NT2/D1 (cell line): ENCODE results near the gene IL19.

Experiments
- SUZ12 ChIP-seq: IDR thresholded peaks from 2 replicates; pipeline ENCODE4 v1.6.1; 2011; ENCODE audit not compliant: insufficient read length, insufficient read depth; ENCODE audit errors: extremely low read depth
- YY1 ChIP-seq: IDR thresholded peaks from 2 replicates; pipeline ENCODE4 v1.6.1; 2011; ENCODE audit not compliant: insufficient read length, insufficient read depth
- ZNF274 ChIP-seq: IDR thresholded peaks from 2 replicates; pipeline ENCODE4 v1.6.1; 2011; ENCODE audit warnings: mild to moderate bottlenecking, low read depth, low read length

GRCh38 chr1:206760590-206760989, 10.0 kb upstream of the IL19 start:
- TF ChIP-seq ZNF274 = no peak
- no peak for TF ChIP-seq YY1
- TF ChIP-seq SUZ12 = no peak
